K562 (cell line): ENCODE measurements around the gene KCTD18. TPM values are rescaled to one million over a fixed set of nuclear protein-coding genes. Genes with fewer than 3 reads are reported as not detected.
A peak's percentile ranks its signal among the peaks of the same experiment; 100 is the strongest.

ENCODE experiments used
- CBFA2T3 ChIP-seq: fragments of 450-650 bp; IDR thresholded peaks from 2 replicates; pipeline ENCODE4 v1.6.1; 2017
- KDM1A ChIP-seq, 2 experiments: fragments of 450-650 bp; IDR thresholded peaks; 2 replicates each; pipeline ENCODE4 v1.6.1; 2016; ENCODE audit warnings: mild to moderate bottlenecking in 2 of 2
- NFE2 ChIP-seq: IDR thresholded peaks from 2 replicates; pipeline ENCODE4 v1.6.1; 2014; ENCODE audit warnings: antibody characterized with exemption, low read depth
- PRDM10 ChIP-seq: fragments of 450-650 bp; IDR thresholded peaks from 2 replicates; pipeline ENCODE4 v1.6.1; 2018; ENCODE audit not compliant: partially characterized antibody
- REST ChIP-seq, 2 experiments: fragments of 450-650 bp; formaldehyde crosslinking in 1 of 2; IDR thresholded peaks; 2 replicates each; pipeline versions ENCODE4 v1.4.0 to v1.6.1; 2014 to 2020; ENCODE audit warnings: mild to moderate bottlenecking in 2 of 2, borderline replicate concordance in 1 of 2, low read depth in 1 of 2
- ZNF12 ChIP-seq: sonication (generic); formaldehyde crosslinking; IDR thresholded peaks from 2 replicates; pipeline ENCODE4 v1.4.0; 2020; ENCODE audit warnings: mild to moderate bottlenecking, missing genetic modification reagents
- ZNF316 ChIP-seq: fragments of 450-650 bp; IDR thresholded peaks from 2 replicates; pipeline ENCODE4 v1.6.1; 2016
- polyA plus RNA-seq, 8 experiments: library from polyadenylated mRNA; depleted of rRNA in 4 of 8; stranded (reverse) in 5 of 8; unstranded in 3 of 8; fragments of >200 nt; fragmentation: Nextera tagmentation in 2 of 8; fragmentation: Illumina TruSeq in 1 of 8; extraction: Ambion mirVana in 2 of 8; extraction: Trizol in 1 of 8; gene quantifications; 2 replicates each; pipeline versions ENCODE4 v1.2.1 to v1.2.3, GENCODE V29; 2011 to 2014; ENCODE audit warnings: inconsistent platforms in 1 of 8, missing spikeins in 1 of 8
- total RNA-seq, 7 experiments: library from RNA; depleted of rRNA in 6 of 7; stranded (reverse); fragments of >200 nt in 6 of 7; fragmentation: Illumina TruSeq in 2 of 7; extraction: Trizol in 2 of 7; gene quantifications; 2 replicates each; pipeline versions ENCODE4 v1.2.1 to v1.2.3, GENCODE V29; 2011 to 2021; ENCODE audit warnings: low replicate concordance in 1 of 7

KCTD18 gene
- total and polyA plus RNA-seq, 9 of the 15 experiments (the other 6 are each of a cell fraction or from before 2014, with no cell fraction given): 0.39 to 5.4 (median 3.8) TPM

- peak; percentile 35; the same call in 1 of the 2 replicates for TF ChIP-seq REST (IDR thresholded peaks at IDR 0.05; ENCODE audit: borderline replicate concordance)
- TF ChIP-seq REST (CRISPR knock-in tag; IDR thresholded peaks at IDR 0.05; ENCODE audit: low read depth): no peak
- peak; percentile 48 for TF ChIP-seq CBFA2T3
- TF ChIP-seq ZNF316: peak; percentile 14; the same call in 1 of the 2 replicates
- 0 out of 2 replicates have a peak, but pooled peaks have one; percentile 16 for TF ChIP-seq NFE2
- TF ChIP-seq ZNF12 (CRISPR knock-in tag): no peak
- no peak for TF ChIP-seq PRDM10
- 0 out of 4 replicates have a peak, but pooled peaks of 1 of the 2 experiments have one; percentile 20 for TF ChIP-seq KDM1A (IDR thresholded peaks at IDR 0.05)
Observed at GRCh38 chr2:200455958-200456421, 53.9 kb downstream of the KCTD18 start (continued).
